HT-29 (cell line): ENCODE data around the gene DESI2. TPM values are rescaled to one million over a fixed set of nuclear protein-coding genes. Genes with fewer than 3 reads are reported as not detected.
"Not testable (repeated sequence)": the region's sequence is repeated elsewhere in the genome, so short reads cannot be mapped to it uniquely, and the experiment has no call there.

ENCODE experiments used
- DNase-seq: peaks from one replicate; pipeline ENCODE4 v3.0.0-alpha.2; 2015; ENCODE audit warnings: low spot score
- total RNA-seq: library from RNA; depleted of rRNA; stranded (reverse); fragments of >200 nt; shearing (Covaris generic); gene quantifications from 2 replicates; pipeline ENCODE4 v1.2.3, GENCODE V29; 2014

Gene DESI2
- total RNA-seq, 1 experiment from 2014 or later: 25.0 TPM

DNA sequence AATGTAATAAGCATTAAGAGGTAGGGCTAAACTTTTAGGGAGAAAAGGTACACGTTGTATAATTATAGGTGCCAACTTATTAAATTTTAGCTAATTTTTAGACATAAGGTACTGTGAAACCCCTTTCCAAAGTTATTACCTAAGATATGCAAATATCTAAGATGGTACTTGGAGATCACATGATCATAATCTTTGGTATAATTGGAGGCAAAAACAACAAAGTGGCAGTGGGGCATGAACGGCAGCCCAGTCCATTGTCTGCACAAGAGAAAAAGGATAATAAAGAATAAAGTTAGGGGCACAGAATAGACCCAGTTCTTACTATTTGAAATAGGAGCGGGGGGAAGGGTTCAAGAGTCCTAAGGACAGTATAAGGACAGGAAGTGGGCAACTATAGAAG, 51.2 kb downstream of the DESI2 start:
- DNase-seq: no peak

DNA sequence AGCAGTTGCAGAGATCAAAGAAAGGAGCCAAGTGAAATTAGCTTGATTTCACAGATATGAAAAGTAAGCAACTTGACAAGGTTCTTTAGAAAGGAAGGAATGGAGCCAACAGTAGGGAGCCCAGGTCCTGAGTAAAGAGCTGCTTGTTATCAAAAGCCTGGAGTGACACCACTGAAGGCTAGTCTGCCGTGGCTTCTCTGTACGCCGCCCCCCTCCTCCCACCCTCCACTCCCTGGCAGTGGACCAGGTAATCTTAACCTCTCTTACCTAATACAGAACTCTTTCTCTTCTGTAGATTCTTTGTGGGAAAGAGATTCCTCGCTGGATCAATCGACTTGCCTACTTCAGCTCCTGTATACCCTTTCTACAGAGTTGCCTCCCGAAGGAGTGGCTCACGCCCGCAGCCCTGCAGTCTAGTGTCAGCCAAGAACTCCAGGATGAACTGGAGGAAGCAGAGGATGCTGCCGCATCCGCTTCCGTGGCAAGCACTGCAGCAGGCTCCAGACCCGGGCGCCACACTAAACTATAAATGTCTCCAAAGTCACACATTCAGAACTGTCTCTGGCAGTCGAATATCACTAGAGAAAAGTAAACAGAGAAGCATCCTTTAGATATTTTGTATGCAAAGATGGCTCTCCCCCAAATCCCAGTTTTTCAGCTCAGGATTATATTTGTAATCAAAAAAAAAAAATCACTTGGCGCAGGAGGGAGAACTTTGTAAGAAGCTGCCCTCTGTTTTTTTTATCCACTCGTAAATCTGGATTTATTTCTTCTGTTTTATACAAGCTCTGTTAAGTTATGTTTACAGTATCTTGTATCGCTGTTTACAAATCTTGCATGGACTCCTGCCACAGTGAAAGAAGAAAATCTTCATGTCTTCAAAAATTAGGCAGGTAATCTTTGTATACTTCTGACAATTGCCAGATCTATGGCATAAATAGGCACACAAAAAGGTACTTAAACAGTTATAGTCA, 52.6 kb downstream of the DESI2 start:
- DNase-seq: no peak

DNA sequence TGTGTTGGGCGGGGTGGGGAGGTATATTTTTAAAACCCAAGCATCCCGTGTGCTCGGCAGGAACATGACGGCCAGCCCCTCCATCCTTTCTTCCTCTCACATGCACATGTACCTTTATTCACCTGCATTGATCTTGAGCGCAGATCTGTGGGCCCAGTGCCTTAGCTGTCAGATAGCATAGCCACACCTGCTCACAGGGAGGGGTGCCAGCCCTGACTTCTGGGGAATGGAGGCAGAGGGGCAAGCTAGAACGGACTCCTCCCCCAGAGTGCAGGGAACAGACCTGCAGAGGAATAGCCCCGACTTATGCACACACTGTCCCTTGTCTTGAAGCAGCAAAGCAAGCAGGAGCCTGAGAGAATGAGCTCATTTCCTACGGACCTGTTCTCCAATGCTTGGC, 56.1 kb downstream of the DESI2 start:
- no peak for DNase-seq

DNA sequence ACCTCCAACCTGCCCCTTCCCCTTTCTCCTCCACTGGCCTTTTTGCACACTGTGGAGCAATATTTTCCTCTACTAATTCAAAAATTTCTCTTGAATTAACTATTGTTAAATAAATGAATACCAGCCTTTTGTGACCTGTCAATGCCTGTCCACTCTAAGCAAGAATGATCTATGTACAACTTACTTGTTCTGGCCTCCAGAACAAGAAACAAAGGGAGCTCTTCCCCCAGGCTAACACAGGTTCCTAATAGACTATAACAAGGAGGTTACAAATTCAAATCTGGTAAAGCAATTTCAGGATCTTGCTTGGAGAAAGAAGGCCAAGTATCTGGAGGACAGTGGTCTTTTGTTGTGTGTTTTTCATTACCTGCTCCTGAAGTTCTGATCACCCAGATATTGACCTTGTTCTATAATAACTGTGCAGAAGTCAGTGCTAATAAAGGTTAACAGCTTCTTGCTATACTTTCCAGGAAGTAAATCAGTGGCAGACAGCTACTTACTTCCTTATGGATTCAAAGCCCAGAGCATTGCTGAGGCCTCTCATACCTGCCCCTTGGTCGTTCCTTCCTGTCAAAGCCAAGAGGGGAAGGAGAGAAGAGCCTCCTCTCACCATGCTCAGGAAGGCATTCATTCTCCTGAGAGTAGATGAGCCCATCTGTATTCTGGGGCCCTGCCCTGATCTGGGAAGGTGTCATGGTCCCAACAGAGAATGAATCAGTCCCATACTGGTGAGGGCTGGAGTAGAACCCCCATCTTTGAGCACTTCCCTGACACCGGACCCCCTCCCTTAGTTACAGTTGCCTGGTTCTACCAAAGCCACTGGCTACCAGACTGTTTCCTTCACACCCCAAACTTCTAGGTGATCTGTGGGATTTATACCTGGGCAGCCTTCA, 56.8 kb downstream of the DESI2 start:
- DNase-seq: no peak

DNA sequence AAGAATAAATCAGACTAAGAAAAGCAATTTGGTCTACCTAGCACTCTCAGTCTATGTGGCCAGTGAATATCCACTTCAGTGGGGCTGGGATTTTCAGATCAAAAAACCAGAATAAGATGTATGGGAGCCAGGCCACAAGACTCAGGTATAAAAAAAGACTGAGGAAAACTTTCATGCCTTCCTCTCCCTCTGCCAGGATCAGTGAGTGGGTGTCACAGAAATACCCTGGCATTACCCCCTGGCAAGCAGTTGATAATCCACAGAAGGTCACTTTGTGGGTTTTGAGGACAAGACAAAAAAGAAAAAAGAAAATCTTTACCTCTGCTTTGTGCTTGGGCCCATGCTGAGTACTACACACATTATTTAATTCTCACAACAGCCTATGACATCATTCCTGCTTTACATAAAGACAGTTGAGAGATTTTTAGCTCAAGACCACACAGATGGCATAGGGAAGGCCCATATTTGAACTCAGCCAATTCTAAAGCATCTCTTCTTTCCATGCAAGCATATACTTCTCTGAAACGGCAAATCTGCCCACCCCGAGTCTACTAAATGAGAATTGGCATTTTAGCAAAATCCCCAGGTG, 57.6 kb downstream of the DESI2 start:
- no peak for DNase-seq

DNA sequence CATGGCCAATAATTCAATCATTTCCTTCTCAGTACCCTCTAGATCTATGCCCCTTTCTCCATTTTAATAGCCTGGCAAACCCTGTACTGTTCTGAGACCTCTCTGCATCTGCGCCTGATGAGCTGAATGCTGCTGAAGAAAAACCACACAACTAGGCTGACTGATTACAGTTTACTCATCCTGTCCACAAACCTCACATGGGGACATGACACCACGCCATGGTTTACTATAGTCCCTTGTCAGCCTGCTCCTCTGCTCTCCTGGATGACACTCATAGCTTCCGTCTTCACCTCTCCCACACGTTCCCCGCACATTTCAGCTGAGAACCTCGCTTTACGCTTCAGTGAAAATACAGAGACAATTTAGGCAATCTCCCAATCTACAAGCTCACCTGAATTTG, 59.7 kb downstream of the DESI2 start:
- DNase-seq: no peak

DNA sequence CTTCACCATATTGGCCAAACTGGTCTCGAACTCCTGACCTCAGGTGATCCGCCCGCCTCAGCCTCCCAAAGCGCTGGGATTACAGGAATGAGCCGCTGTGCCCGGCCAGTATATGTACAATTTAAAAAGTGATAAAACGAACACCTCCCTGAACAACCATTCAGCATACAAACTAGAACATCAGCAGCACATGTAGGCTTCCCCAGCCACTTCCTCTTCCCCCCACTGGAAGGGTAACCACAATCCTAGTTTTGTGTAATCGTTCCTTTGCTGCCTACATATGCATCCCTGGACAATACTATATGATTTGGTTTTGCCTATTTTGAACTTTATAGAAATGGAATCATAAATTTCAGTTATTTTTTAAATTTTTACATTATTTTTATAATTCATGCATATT, 60.4 kb downstream of the DESI2 start:
- no peak for DNase-seq

DNA sequence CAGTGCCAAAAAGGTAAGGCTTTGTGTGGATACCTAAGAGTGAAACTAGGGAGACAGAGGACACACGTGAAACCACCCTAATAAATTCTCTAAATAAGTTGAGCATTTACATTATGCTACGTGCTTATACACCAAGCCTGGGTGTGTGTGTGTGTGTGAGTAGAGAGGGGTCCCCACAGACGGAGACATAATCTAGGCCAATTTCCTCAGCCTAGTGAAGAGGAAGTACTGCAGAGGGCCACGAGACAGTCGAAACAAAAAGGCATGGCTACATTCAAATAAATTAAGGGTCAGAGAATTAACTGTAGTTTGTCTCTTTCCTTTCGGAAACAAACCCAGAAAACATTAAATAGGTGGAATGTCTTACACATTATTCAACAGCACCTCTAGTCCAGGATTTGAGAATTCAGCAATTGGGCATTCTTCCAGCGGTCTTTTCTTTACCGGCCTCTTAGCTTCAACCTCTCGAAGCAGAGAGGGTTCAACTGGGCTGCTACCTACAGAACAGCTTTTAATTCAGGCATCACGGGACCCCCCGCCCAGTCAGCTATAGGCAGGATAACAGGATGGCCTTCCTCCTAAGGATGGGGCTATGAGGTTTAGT, 75.0 kb downstream of the DESI2 start:
- DNase-seq: no peak

DNA sequence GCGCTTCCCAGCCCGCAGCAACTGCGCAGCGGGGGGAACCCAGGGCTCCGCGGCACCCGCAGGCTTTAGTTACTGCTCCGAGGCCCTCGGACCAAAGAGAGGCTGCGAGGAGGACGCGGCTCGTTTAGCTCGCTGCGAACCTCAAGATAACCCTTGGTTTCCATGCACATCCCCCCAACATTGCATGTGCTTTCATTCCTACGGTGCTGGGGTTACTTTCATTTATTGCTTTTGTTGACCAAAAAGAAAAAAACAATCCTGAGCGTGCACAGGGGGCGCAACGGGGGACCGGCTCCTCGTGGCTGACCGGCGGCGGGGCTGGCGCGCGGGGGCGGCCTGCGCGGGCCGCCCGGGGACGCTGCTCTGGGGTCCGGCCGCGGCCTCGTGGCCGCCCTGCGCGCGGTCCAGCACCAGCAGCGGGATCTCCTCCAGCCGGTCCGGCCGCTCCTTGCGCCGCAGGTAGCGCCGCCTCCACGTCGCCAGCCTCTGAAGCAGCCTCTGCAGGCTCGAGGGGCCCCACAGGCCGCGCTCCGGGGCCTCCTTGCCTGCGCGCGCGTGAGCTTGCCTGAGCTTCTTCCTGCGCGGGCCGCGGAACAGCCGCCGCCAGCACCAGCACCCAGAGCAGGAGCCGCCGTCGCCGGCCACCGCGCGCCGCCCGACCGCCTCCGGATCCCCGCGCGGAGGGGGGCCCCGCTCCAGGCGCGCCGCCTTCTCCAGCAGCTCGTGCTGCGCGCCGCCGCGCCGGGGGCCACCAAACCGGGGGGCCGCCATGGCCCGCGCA, 77.4 kb downstream of the DESI2 start:
- DNase-seq: no peak

DNA sequence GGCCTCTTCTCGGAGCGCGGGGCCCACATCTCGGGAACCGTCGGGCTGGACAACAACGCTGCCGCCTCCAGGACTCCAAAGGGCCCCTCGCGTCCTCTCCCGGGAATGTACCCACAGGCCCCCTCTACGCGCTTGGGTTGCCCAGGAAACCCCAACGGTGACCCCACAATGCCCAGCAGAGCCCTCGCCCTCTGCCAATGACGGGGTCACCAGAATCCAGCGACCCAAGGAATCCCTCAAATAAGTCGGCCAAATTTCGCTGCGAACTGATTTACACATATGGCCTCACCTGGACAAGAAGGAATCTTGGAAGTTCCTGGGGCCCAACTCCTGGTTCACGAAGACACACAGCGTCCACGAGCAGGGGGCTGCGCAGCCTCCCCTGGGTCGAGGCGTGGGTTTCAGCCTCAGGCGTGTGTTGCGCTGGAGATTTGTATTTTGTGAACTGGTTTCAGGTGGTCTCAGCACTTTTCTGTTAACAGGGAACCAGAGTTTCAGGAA, 78.1 kb downstream of the DESI2 start:
- DNase-seq: no peak

DNA sequence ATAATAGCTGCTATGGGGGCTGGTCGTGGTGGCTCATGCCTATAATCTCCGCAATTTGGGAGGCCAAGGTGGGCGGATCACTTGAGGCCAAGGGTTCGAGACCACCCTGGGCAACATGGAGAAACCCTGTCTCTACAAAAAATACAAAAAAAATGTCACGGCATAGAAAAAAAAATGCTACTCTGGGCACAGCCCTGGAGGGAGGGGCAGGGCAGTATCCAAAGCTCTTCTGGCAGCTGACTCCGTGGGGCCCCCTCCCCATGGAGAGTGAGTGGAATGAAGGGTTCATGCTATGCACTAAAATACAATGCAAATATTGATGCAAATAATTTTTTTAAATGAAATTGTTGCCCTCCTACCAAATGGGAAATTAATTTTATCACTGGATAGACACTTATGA, 78.7 kb downstream of the DESI2 start:
- no peak for DNase-seq

DNA sequence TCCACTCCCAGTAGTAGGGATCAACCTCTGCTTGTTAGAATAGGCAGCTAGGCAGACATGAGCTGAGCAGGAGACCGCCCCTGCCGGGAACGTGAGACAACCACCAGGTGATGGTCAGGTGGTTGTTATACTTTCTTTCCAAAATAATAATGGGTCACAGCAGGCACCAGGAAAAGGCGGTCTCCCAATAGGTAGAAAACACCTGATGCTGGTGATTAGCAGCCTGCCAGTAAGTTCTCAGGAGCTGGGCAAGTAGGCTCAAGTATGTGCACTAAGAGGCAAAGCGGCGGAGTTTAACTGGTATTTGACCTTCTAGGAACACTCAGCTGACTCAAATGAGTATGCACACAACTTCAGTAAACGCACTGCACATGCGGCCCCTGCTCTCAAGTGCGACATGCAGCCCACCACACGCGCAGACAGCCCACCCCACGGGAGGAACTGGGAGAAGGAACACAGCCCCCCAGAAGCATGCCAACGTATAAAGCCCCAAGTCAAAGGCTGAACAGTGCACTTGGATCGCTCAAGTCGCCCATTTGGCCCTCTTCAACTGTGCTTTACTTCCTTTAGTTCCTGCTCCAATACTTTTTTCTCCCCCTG, 80.0 kb downstream of the DESI2 start:
- no peak for DNase-seq

DNA sequence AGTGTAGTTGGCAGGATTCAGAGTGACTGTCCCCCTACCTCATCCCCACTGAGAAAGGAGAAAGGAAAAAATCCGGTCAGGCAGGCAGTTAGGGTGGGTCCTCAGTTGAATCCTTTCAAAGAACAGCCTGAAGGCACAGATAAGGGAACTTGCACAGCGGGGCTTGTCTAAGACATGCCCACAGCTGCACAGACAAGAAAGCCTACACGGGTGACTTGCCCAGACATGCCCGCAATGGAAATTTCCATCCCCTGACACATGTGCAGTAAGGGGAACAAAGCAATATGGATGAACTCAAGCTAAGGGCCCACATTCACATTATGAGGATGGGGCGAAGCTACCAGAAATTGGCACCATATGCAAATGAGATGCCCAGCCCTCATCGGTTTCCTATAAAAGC, 82.5 kb downstream of the DESI2 start:
- no peak for DNase-seq

DNA sequence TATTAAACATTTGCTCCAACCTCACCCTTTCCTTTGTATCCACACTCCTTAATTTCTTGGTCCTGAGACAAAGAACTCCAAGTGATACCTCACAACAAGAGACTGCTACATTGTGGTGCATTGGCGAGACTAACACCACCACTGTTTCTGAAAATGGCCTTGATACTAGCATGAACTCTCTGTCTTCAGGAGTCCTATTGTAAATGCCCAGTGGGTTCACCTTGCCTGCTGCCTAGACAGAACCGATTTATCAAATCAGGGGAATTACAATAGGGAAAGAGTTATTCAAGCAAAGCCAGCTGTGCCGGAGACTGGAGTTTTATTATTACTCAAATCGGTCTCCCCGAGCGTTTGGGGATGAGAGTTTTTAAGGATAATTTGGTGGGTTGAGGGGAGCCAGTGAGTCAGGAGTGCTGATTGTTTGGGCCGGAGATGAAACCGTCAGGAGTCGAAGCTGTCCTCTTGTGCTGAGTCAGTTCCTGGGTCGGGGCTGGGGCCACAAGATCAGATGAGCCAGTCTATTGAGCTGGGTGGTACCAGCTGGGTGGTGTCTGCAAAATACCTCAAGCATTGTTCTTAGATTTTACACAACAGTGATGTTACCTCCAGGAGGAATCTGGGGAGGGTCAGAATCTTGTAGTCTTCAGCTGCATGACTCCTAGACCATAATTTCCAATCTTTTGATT, 83.1 kb downstream of the DESI2 start:
- DNase-seq: no peak

DNA sequence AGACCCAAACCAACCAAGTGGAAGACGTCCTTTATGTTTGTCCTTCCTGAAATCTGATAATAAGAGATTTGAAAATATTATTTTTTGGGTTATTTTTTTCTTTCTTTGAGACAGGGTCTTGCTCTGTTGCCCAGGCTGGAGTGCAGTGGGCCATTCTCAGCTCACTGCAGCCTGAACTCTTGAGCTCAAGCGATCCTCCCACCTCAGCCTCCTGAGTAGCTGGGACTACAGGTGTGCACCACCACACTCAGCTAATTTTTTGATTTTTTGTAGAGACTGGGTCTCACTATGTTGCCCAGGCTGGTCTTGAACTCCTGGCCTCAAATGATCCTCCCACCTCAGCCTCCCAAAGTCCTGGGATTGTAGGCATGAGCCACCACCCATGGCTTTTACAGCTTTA, 86.2 kb downstream of the DESI2 start:
- not testable (repeated sequence) for DNase-seq

DNA sequence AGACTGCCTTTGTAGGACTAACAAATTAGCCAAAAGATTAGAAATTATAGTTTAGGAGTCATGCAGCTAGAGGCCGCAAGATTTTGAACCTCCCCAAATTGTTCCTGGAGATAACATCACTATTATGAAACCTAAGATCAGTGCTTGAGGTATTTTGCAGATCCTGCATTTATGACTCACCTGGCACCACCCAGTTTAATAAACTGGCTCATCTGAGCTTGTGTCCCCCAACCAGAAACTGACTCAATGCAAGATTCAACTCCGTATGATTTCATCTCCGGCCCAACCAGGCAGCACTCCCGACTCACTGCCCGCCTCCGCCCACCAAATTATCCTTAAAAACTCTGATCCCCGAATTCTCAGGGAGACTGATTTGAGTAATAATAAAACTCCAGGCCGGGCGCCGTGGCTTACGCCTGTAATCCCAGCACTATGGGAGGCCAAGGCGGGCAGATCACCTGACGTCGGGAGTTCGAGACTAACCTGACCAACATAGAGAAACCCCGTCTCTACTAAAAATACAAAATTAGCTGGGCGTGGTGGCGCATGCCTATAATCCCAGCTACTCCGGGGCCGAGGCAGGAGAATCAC, 87.2 kb downstream of the DESI2 start:
- peak; percentile 26 for DNase-seq

DNA sequence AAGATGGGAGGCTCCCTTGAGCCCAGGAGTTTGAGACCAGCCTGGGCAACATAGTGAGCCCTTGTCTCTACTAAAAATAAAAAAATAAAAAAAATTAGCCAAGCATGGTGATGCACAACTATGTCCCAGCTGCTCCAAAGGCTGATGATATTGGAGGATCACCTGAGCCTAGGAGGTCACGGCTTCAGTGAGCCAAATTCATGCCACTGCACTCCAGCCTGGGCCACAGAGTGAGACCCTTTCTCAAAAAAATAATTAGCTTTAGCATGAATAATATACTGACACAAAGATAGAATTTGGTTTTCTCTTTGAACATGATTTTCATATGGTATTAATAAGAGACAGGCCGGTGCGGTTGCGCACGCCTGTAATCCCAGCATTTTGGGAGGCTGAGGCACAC, 88.8 kb downstream of the DESI2 start:
- no peak for DNase-seq

DNA sequence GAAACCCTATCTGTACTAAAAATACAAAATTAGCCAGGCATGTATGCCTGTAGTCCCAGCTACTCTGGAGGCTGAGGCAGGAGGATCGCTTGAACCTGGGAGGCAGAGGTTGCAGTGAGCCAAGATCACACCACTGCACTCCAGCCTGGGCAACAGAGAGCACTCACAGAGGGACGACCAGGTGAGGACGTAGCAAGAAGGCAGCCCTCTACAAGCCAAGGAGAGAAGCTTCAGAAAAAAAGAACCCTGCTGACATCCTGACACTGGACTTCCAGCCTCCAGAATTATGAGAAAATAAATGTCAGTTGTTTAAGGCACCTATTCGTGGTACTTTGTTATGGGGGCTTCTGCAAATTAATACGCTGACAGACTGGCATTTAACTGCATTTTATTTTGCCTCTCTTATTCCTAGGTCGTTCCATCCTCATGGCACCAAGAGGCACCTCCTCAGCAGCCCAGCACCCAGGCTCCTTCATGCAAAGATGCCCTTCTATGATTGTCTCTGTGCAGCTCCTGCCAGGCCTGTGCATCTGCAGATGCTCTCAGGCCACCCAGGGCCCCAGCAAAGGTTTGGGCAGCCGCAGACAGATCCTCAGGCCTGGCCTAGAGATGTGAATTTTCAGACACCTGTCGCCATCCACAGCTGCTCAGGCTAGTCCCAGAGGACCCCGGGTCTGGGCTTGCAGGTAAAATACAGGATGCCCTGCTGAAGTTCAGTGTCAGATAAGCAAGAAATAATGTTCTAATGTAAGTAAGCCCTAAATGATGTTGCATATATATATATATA, 96.5 kb downstream of the DESI2 start:
- no peak for DNase-seq
